ENCODE results near the gene PDE4D.

- no peak for TF ChIP-seq CTCF (conservative IDR thresholded peaks at IDR 0.05; ENCODE audit: low read depth, low read length)
- TF ChIP-seq EZH2phosphoT487 (IDR thresholded peaks at IDR 0.05; ENCODE audit: borderline replicate concordance, low read length): no peak
Observed at GRCh38 chr5:59760785-59761348, 132.7 kb downstream of the PDE4D start.
